C4-2B (cell line): Measurements from ENCODE around the gene DPP7.

Experiments used
- ZFX ChIP-seq: fragments of 450-650 bp; IDR thresholded peaks from 2 replicates; pipeline ENCODE4 v1.6.1; 2017
- TF ChIP-seq, protein P1 (sequence below): fragments of 450-650 bp; conservative IDR thresholded peaks from 2 replicates; pipeline ENCODE4 v1.5.1; 2017; ENCODE audit warnings: mild to moderate bottlenecking

DNA sequence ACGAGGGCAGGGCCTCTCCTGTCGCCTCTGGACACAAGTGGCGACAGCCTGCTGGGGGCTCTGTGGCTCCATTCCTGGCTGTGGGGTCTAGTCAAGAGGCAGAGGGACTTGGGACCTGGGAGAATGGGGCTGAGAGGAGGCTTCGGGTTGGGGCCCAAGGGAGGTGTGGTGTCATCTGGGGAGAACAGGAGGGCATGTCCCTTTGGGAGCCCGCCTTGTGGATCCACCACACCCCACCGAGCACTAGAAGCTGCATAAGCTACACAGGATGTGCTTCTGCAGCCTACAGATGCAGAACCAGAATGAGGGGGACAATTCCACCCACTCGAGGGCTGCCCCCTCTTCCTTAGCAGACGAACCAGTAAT is 31.6 kb downstream of the DPP7 start:
- TF ChIP-seq, protein P1, sequence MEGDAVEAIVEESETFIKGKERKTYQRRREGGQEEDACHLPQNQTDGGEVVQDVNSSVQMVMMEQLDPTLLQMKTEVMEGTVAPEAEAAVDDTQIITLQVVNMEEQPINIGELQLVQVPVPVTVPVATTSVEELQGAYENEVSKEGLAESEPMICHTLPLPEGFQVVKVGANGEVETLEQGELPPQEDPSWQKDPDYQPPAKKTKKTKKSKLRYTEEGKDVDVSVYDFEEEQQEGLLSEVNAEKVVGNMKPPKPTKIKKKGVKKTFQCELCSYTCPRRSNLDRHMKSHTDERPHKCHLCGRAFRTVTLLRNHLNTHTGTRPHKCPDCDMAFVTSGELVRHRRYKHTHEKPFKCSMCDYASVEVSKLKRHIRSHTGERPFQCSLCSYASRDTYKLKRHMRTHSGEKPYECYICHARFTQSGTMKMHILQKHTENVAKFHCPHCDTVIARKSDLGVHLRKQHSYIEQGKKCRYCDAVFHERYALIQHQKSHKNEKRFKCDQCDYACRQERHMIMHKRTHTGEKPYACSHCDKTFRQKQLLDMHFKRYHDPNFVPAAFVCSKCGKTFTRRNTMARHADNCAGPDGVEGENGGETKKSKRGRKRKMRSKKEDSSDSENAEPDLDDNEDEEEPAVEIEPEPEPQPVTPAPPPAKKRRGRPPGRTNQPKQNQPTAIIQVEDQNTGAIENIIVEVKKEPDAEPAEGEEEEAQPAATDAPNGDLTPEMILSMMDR: no peak
- no peak for TF ChIP-seq ZFX
